ENCODE results near the gene ASF1B.

ASF1B gene

GRCh38 chr19:14086098-14086497 lies 50.3 kb downstream of the ASF1B start:
- no peak for TF ChIP-seq CTCF (IDR thresholded peaks at IDR 0.05; ENCODE audit: unreplicated experiment in 3 of 3)
- Mint-ChIP-seq H3K27me3 (ENCODE audit: low read depth) (no peaks in the 10 kb centered on the region), H3K27ac (no peak overlapping the region), H3K9me3 (no peaks in the 10 kb centered on the region), H3K36me3 (ENCODE audit: low read depth) (peaks cover 24% of the 10 kb centered on the region), H3K4me1 (peaks cover 28% of the 10 kb centered on the region), H3K4me3 (peak overlapping the region in 2 of 3 experiments; percentile 55 to 66)

- Mint-ChIP-seq H3K27ac (peak within 1 kb of the TSS in 1 of 3 experiments; percentile 57), H3K36me3 (ENCODE audit: low read depth) (peaks cover 24% of the 10 kb centered on the region), H3K27me3 (ENCODE audit: low read depth) (no peaks in the 10 kb centered on the region), H3K9me3 (no peaks in the 10 kb centered on the region), H3K4me3 (peak within 1 kb of the TSS; percentile 53 to 73 (median 68)), H3K4me1 (peaks cover 30% of the 10 kb centered on the region)
- TF ChIP-seq CTCF (IDR thresholded peaks at IDR 0.05; ENCODE audit: unreplicated experiment in 3 of 3) = no peak
Measured at GRCh38 chr19:14085309-14085995, 50.9 kb downstream of the ASF1B start, which contains the start of gene C19orf67. Gene C19orf67 (minus strand): TSS chr19:14085783. CDS start chr19:14085627, 156 bp downstream.

GRCh38 chr19:14082675-14082960 lies 53.8 kb downstream of the ASF1B start:
- H3K4me3 Mint-ChIP-seq = peak overlapping the region; percentile 94 to 97 (median 96)
- H3K27me3 Mint-ChIP-seq (ENCODE audit: low read depth) = no peaks in the 10 kb centered on the region
- TF ChIP-seq CTCF (IDR thresholded peaks at IDR 0.05; ENCODE audit: unreplicated experiment in 3 of 3) = no peak
- peaks cover 25% of the 10 kb centered on the region for H3K4me1 Mint-ChIP-seq
- H3K9me3 Mint-ChIP-seq = no peaks in the 10 kb centered on the region
- peak overlapping the region in 1 of 3 experiments; percentile 93 for H3K27ac Mint-ChIP-seq
- peaks cover 8% of the 10 kb centered on the region for H3K36me3 Mint-ChIP-seq (ENCODE audit: low read depth)

- Mint-ChIP-seq H3K27ac (peak overlapping the region; percentile 88 to 93 (median 89)), H3K36me3 (ENCODE audit: low read depth) (peaks cover 4% of the 10 kb centered on the region), H3K4me3 (peak overlapping the region; percentile 94 to 97 (median 96)), H3K9me3 (no peaks in the 10 kb centered on the region), H3K27me3 (ENCODE audit: low read depth) (no peaks in the 10 kb centered on the region), H3K4me1 (peaks cover 29% of the 10 kb centered on the region)
- no peak for TF ChIP-seq CTCF (IDR thresholded peaks at IDR 0.05; ENCODE audit: unreplicated experiment in 3 of 3)
Measured at GRCh38 chr19:14081797-14082674, 54.4 kb downstream of the ASF1B start.

GRCh38 chr19:14080887-14081796 lies 55.2 kb downstream of the ASF1B start:
- Mint-ChIP-seq H3K4me3 (peak overlapping the region; percentile 94 to 97 (median 96)), H3K27me3 (ENCODE audit: low read depth) (no peaks in the 10 kb centered on the region), H3K9me3 (no peaks in the 10 kb centered on the region), H3K27ac (peak overlapping the region; percentile 88 to 93 (median 89)), H3K4me1 (peaks cover 29% of the 10 kb centered on the region), H3K36me3 (ENCODE audit: low read depth) (peaks cover 4% of the 10 kb centered on the region)
- TF ChIP-seq CTCF (IDR thresholded peaks at IDR 0.05; ENCODE audit: unreplicated experiment in 3 of 3) = no peak

Data from nephron (organoid).